GM12864 (cell line): Measurements from ENCODE around the gene GLRA1.
A peak's percentile ranks its signal among the peaks of the same experiment; 100 is the strongest.

Experiments
- DNase-seq: peaks from one replicate; pipeline ENCODE4 v3.0.0-alpha.2; 2011; ENCODE audit warnings: low read depth
- H3K4me3 ChIP-seq: 2 replicates; pipeline ENCODE4 v1.5.1; 2011; ENCODE audit warnings: mild to moderate bottlenecking, low read depth, low read length, control low read depth
- TF ChIP-seq, protein P1 (sequence below): IDR thresholded peaks from 2 replicates; pipeline ENCODE4 v1.5.1; 2011; ENCODE audit warnings: low read depth, mild to moderate bottlenecking, moderate library complexity, low read length, control low read depth, inconsistent platforms; ENCODE audit errors: missing control alignments

Gene GLRA1

DNA sequence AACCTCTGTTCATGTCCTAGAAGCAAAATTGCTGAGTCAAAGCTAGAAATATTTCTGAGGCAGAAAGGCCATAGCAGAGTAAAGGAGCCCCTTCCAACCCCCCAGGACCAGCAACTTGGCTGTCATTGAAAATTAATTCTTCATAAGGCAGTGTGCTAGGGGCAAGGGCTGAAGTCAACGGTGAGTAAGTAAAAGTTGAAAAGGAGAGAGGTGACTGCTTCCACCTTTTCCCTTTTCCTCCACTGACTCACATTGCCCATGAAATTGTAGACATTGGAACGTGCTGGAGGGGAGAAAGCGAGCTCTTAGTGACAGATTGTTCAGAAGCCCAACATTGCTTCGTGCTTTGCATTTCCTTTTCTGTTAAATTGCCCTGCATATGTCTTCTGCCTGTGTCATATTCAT is 19.1 kb downstream of the GLRA1 start:
- no peak overlapping the region for H3K4me3 ChIP-seq
- no peak for DNase-seq
- TF ChIP-seq, protein P1, sequence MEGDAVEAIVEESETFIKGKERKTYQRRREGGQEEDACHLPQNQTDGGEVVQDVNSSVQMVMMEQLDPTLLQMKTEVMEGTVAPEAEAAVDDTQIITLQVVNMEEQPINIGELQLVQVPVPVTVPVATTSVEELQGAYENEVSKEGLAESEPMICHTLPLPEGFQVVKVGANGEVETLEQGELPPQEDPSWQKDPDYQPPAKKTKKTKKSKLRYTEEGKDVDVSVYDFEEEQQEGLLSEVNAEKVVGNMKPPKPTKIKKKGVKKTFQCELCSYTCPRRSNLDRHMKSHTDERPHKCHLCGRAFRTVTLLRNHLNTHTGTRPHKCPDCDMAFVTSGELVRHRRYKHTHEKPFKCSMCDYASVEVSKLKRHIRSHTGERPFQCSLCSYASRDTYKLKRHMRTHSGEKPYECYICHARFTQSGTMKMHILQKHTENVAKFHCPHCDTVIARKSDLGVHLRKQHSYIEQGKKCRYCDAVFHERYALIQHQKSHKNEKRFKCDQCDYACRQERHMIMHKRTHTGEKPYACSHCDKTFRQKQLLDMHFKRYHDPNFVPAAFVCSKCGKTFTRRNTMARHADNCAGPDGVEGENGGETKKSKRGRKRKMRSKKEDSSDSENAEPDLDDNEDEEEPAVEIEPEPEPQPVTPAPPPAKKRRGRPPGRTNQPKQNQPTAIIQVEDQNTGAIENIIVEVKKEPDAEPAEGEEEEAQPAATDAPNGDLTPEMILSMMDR = no peak

DNA sequence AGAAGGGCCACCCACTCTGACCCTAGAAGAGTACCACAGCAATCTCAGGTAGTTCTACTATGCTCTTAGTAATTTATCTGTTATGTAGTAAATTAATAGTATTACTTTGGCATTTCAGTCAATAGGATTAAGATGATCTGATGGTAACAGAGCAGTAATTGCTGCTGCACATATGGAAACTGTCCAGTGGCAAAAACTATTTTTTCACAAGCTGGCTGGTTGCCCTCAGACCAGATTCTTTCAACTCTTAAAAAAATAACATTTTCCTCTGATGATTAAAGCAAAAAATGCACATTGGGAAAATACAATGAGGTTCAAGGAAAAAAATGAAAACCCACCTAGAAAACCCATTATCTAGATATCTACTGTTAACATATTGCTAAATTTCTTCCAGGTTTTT is 19.7 kb downstream of the GLRA1 start:
- DNase-seq = no peak
- TF ChIP-seq, protein P1 = no peak
- H3K4me3 ChIP-seq = no peak overlapping the region

DNA sequence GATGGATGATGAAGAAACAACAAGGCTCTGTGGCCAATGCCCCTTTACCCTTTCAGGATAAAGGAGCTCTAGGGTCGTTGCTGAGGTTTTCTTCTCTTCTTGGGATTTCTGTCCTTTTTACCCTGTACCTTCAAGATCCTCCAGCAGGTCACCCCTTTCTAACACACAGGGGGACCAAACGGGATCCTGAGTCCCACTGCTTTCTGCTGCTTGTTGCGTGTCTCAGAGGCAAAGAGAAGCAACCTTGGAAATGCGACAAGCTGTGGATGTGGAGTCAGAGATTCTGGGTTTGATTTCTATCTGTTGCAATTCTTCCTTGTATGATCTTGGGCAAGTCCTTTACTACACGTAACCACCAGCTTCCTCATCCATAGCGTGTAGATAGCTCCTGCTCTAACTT is 20.5 kb downstream of the GLRA1 start:
- H3K4me3 ChIP-seq = no peak overlapping the region
- TF ChIP-seq, protein P1 = no peak
- no peak for DNase-seq

DNA sequence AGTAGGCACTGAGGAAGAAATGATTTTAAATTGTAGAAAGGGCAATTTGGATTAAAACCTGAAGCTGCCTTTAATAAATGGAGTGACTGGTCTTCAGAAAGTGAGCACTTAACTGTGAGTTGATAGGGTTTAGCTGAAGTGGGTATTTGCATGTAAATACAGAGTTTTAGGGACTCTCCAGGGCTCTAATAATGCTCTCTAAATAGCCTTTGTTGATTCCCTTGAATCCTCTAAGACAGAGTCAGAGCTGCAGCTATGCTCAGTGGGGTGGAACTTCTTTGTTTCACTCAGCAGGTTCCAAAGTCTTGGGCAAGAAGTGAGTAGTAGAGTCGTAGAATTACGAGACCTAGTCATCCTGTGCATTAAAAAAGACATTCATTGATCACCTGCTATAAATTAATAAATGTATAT is 21.4 kb downstream of the GLRA1 start:
- TF ChIP-seq, protein P1 = no peak
- DNase-seq = peak; percentile 42
- H3K4me3 ChIP-seq = no peak overlapping the region

DNA sequence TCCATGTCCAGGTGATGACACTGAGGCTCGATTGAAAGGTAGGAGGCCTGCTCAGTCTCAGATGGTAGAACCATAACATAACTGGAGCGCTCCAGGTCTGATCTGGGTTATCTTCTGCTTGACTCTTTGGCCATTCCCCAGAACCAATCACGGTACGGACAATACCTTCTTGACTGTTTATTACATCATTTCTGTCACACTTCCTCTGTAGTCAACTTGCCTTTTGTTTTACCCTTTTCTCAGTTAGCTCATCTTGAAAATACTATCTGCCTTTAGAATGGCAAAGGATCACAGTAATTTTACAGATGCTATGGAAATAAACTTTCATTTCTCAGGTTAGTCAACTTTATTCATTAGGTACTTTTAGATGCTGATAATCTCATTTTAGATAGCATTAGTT is 22.4 kb downstream of the GLRA1 start:
- H3K4me3 ChIP-seq = no peak overlapping the region
- DNase-seq = no peak
- TF ChIP-seq, protein P1 = no peak

DNA sequence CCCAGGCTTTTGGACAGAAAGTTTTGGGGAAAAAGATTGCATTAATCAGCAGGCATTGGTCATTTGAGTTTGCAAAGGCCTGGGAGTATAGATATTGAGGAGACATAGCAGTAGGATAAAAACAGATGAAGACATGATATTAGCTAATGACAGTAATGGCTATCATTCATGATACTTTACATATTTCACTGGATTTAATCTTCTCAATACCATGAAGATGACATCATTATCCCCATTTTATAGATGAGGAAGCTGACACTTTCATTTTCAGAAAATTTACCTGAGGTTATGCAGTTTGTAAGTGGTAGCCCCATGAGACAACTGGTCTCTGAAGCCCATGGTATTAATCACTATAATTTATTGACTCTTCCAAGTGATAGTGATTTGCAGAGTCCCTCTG is 23.0 kb downstream of the GLRA1 start:
- TF ChIP-seq, protein P1 = no peak

DNA sequence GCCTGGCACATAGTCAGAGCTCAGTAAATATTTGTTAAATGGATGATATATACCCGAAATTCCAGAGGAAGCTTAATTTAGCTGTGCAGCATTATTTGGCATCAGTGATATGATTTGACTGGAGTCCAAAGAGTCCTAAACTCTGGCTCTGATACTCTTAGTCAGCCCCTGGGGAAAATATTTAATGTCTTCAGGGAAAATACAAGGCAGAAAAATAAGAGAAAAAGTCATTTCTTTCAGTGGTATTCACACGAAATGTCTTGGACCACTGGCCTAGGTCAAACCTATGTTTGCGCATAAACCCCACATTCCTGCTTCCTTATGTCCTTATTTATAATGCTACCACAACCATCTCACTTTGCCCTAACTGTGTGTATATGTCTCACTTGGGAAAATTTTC is 23.8 kb downstream of the GLRA1 start:
- TF ChIP-seq, protein P1 = no peak
- DNase-seq = no peak

More for the DNA sequence above, 23.0 kb downstream of the GLRA1 start:
- no peak for DNase-seq
- H3K4me3 ChIP-seq = no peak overlapping the region

More for the DNA sequence above, 23.8 kb downstream of the GLRA1 start:
- H3K4me3 ChIP-seq = no peak overlapping the region
